Fibroblast of the aortic adventitia (primary cell): ENCODE measurements around the gene SNX5. TPM values are rescaled to one million over a fixed set of nuclear protein-coding genes. Genes with fewer than 3 reads are reported as not detected.

Experiments used
- DNase-seq: peaks from one replicate; pipeline ENCODE4 v3.0.0-alpha.2; 2010; ENCODE audit warnings: low read depth
- H3K4me3 ChIP-seq: 2 replicates; pipeline ENCODE4 v1.5.1; 2011; ENCODE audit warnings: low read depth, mild to moderate bottlenecking, control low read depth, low read length, moderate library complexity
- CTCF ChIP-seq: IDR thresholded peaks from 2 replicates; pipeline ENCODE4 v1.5.1; 2011; ENCODE audit warnings: mild to moderate bottlenecking, low read length, control low read depth, inconsistent platforms; ENCODE audit not compliant: insufficient read depth
- total RNA-seq: library from RNA; depleted of rRNA; stranded (reverse); fragments of >200 nt; gene quantifications from 2 replicates; pipeline ENCODE4 v1.2.3, GENCODE V29; 2012; ENCODE audit warnings: low replicate concordance

Gene SNX5
- total RNA-seq, 1 donor, result 99.7 TPM

GRCh38 chr20:17947474-17947815, 21.1 kb downstream of the SNX5 start:
- H3K4me3 ChIP-seq, result no peak overlapping the region
- TF ChIP-seq CTCF, result no peak
- no peak for DNase-seq

GRCh38 chr20:17946572-17947473, 21.8 kb downstream of the SNX5 start:
- DNase-seq, result no peak
- no peak for TF ChIP-seq CTCF
- H3K4me3 ChIP-seq, result no peak overlapping the region

- no peak for DNase-seq
- H3K4me3 ChIP-seq, result no peak overlapping the region
- TF ChIP-seq CTCF, result no peak
Measured at GRCh38 chr20:17946040-17946439, 22.6 kb downstream of the SNX5 start.

- no peak for TF ChIP-seq CTCF
- H3K4me3 ChIP-seq, result no peak overlapping the region
- no peak for DNase-seq
Measured at GRCh38 chr20:17944854-17945474, 23.6 kb downstream of the SNX5 start.

GRCh38 chr20:17943343-17943742, 25.3 kb downstream of the SNX5 start:
- no peak for TF ChIP-seq CTCF
- DNase-seq, result no peak

GRCh38 chr20:17941826-17942196, 26.8 kb downstream of the SNX5 start:
- no peak overlapping the region for H3K4me3 ChIP-seq
- TF ChIP-seq CTCF, result no peak
- no peak for DNase-seq

More at GRCh38 chr20:17943343-17943742, 25.3 kb downstream of the SNX5 start:
- no peak overlapping the region for H3K4me3 ChIP-seq
